SIG-M5 treated with dmso at 0.1 percent for 504 hours (cell line): ENCODE data around the gene CLDN3.

Experiments
- DNase-seq: peaks from one replicate; lab custom pipeline; 2025; ENCODE audit not compliant: unreplicated experiment; lab: John Stamatoyannopoulos, UW

Gene CLDN3

GRCh38 chr7:73773700-73774517, 3.8 kb upstream of the CLDN3 start:
- DNase-seq, result no peak

GRCh38 chr7:73770860-73771670, 995 bp upstream of the CLDN3 start:
- no peak for DNase-seq

- no peak for DNase-seq
Observed at GRCh38 chr7:73769481-73770001, 529 bp downstream of the CLDN3 start.

GRCh38 chr7:73768641-73769480, 1.2 kb downstream of the CLDN3 start:
- DNase-seq, result no peak

- no peak for DNase-seq
Observed at GRCh38 chr7:73766556-73767229, 3.4 kb downstream of the CLDN3 start.

- DNase-seq, result no peak
Observed at GRCh38 chr7:73762659-73762999, 7.4 kb downstream of the CLDN3 start.

GRCh38 chr7:73761854-73762658, 8.0 kb downstream of the CLDN3 start:
- no peak for DNase-seq

- no peak for DNase-seq
Observed at GRCh38 chr7:73758581-73759138, 11.4 kb downstream of the CLDN3 start.

GRCh38 chr7:73749931-73750776, 19.9 kb downstream of the CLDN3 start:
- DNase-seq, result peak; percentile 20

- no peak for DNase-seq
Observed at GRCh38 chr7:73746378-73746777, 23.7 kb downstream of the CLDN3 start.

GRCh38 chr7:73742753-73743641, 27.1 kb downstream of the CLDN3 start:
- peak; percentile 68 for DNase-seq

GRCh38 chr7:73742338-73742752, 27.7 kb downstream of the CLDN3 start:
- peak; percentile 44 for DNase-seq

- DNase-seq, result no peak
Observed at GRCh38 chr7:73741600-73741999, 28.5 kb downstream of the CLDN3 start.

GRCh38 chr7:73740771-73741170, 29.3 kb downstream of the CLDN3 start:
- DNase-seq, result peak; percentile 9

GRCh38 chr7:73740212-73740611, 29.9 kb downstream of the CLDN3 start:
- DNase-seq, result no peak

GRCh38 chr7:73739387-73739767, 30.7 kb downstream of the CLDN3 start:
- peak; percentile 51 for DNase-seq

- DNase-seq, result peak; percentile 90
Observed at GRCh38 chr7:73738612-73739386, 31.3 kb downstream of the CLDN3 start, which contains the start of gene ABHD11. TSS of gene ABHD11 (minus strand) at chr7:73738802. CDS start at chr7:73738770, 32 bp downstream.
